T-cell (primary cell): ENCODE data around the gene CHID1. TPM values are rescaled to one million over a fixed set of nuclear protein-coding genes. Genes with fewer than 3 reads are reported as not detected.

Source experiments
- ATAC-seq, 4 experiments: fragments of 200-7000 bp in 3 of 4; fragments of 150-1000 bp in 1 of 4; cut with Tn5 transposase; replicated peaks in 1 of 4; 1 replicate in 3 of 4; 2 replicates in 1 of 4; pipeline ENCODE4 v1.10.0; 2021; ENCODE audit warnings: moderate library complexity in 3 of 4, mild to moderate bottlenecking in 2 of 4, moderate number of reproducible peaks in 1 of 4
- CTCF ChIA-PET, 2 donors: fragments of 300-600 bp; sonication (Branson Sonifier 250); formaldehyde crosslinking; loops; one replicate each; lab custom pipeline; 2022; ENCODE audit warnings: antibody characterized with exemption in 2 of 2; lab: Charles Lee
- POLR2A ChIA-PET, 2 donors: fragments of 300-600 bp; sonication (Branson Sonifier 250); formaldehyde crosslinking; loops; one replicate each; lab custom pipeline; 2022; ENCODE audit warnings: antibody characterized with exemption in 2 of 2; lab: Charles Lee
- DNase-seq, 35 experiments: peaks; one replicate each; pipeline versions ENCODE4 v3.0.0 to v3.0.0-alpha.2; 2013 to 2023
- H3K27ac ChIP-seq: one replicate; pipeline ENCODE4 v1.5.1; 2013; ENCODE audit warnings: low read length
- H3K27me3 ChIP-seq, 2 experiments: replicated peaks in 1 of 2; 1 replicate in 1 of 2; 2 replicates in 1 of 2; pipeline versions ENCODE4 v1.6.1 to v1.7.0; 2013; ENCODE audit warnings: low read length in 1 of 2, mixed read lengths in 1 of 2; ENCODE audit not compliant: control insufficient read depth in 2 of 2, insufficient read depth in 2 of 2; ENCODE audit errors: extremely low read depth in 1 of 2
- H3K36me3 ChIP-seq, 2 donors: 1 replicate in 1 of 2; 2 replicates in 1 of 2; pipeline versions ENCODE4 v1.6.1 to v1.7.0; 2013; ENCODE audit warnings: low read length in 1 of 2; ENCODE audit not compliant: control insufficient read depth in 2 of 2, insufficient read depth in 1 of 2; ENCODE audit errors: extremely low read depth in 1 of 2
- H3K4me1 ChIP-seq, 2 experiments: 1 replicate in 1 of 2; 2 replicates in 1 of 2; pipeline versions ENCODE4 v1.6.1 to v1.7.0; 2013; ENCODE audit warnings: low read length in 2 of 2, mixed read lengths in 1 of 2; ENCODE audit not compliant: insufficient read depth in 2 of 2, control insufficient read depth in 1 of 2; ENCODE audit errors: extremely low read depth in 1 of 2
- H3K4me3 ChIP-seq, 2 donors: 1 replicate in 1 of 2; 2 replicates in 1 of 2; pipeline versions ENCODE4 v1.5.1 to v1.7.0; 2013; ENCODE audit warnings: mild to moderate bottlenecking in 2 of 2, low read length in 1 of 2, moderate library complexity in 1 of 2; ENCODE audit not compliant: control insufficient read depth in 1 of 2; ENCODE audit errors: extremely low read depth in 1 of 2
- H3K9me3 ChIP-seq: 2 replicates; pipeline ENCODE4 v1.7.0; 2013
- H3K27ac Mint-ChIP-seq, 2 donors: one replicate each; pipeline ENCODE4 v1.8.0; 2020 to 2021; ENCODE audit warnings: mild to moderate bottlenecking in 2 of 2, mixed read lengths in 2 of 2
- H3K27me3 Mint-ChIP-seq, 2 donors: one replicate each; pipeline ENCODE4 v1.8.0; 2021 to 2022; ENCODE audit warnings: mixed read lengths in 2 of 2
- H3K36me3 Mint-ChIP-seq: one replicate; pipeline ENCODE4 v1.8.0; 2021; ENCODE audit warnings: mixed read lengths
- H3K4me1 Mint-ChIP-seq, 3 donors: one replicate each; pipeline ENCODE4 v1.8.0; 2020 to 2022; ENCODE audit warnings: mixed read lengths in 3 of 3, mild to moderate bottlenecking in 1 of 3
- H3K4me3 Mint-ChIP-seq, 3 donors: one replicate each; pipeline ENCODE4 v1.8.0; 2020 to 2022; ENCODE audit warnings: mild to moderate bottlenecking in 3 of 3, mixed read lengths in 3 of 3, moderate library complexity in 3 of 3
- H3K9me3 Mint-ChIP-seq, 3 donors: one replicate each; pipeline ENCODE4 v1.8.0; 2020 to 2022; ENCODE audit warnings: mixed read lengths in 3 of 3
- WGBS: methylation state at CpG from one replicate; pipeline ENCODE4 v1.1.5; 2013; ENCODE audit warnings: missing lambda C conversion rate; ENCODE audit not compliant: insufficient coverage; 5-methylcytosine and 5-hydroxymethylcytosine counted together
- total RNA-seq, 35 experiments: library from RNA in 6 of 35; stranded (reverse) in 6 of 35; fragments of 120-200 nt in 1 of 35; gene quantifications; one replicate each; pipeline versions ENCODE4 v1.2.1 to v1.2.4 and lab custom pipeline; 2013 to 2026

The CHID1 gene
- total RNA-seq, 5 donors from 2014 or later (not counting 1 experiment from before 2014, with no cell fraction given): 39.0 to 68.4 (median 51.2) TPM

GRCh38 chr11:852762-853161 lies 57.8 kb downstream of the CHID1 start:
- peaks cover 3 to 23% of the 10 kb centered on the region in 2 experiments for H3K4me1 ChIP-seq
- peaks cover 0 to 2% of the 10 kb centered on the region in 2 donors for H3K27me3 Mint-ChIP-seq
- ATAC-seq: no peak
- no peak overlapping the region for H3K4me3 Mint-ChIP-seq
- peaks cover 0 to 42% of the 10 kb centered on the region in 2 experiments for H3K27me3 ChIP-seq
- peaks cover 0 to 11% (median 5%) of the 10 kb centered on the region in 3 donors for H3K4me1 Mint-ChIP-seq
- no peak for DNase-seq
- H3K27ac Mint-ChIP-seq: no peak overlapping the region
- ChIA-PET CTCF (no interaction called here), POLR2A (interaction anchor here in 1 of 2 donors (0.6 kb wide), 1 partner anchor 10 kb away, joined by 3 read pairs; the partner anchor contains the start of gene TSPAN4)
- H3K9me3 Mint-ChIP-seq: no peaks in the 10 kb centered on the region
- WGBS: 85% methylated on average over 12 of the region's 15 CpGs
- no peak overlapping the region for H3K27ac ChIP-seq
- H3K36me3 Mint-ChIP-seq: no peaks in the 10 kb centered on the region
- H3K9me3 ChIP-seq: no peaks in the 10 kb centered on the region
- H3K4me3 ChIP-seq: no peak overlapping the region
- H3K36me3 ChIP-seq: no peaks in the 10 kb centered on the region

GRCh38 chr11:850775-851763 lies 59.5 kb downstream of the CHID1 start:
- no peaks in the 10 kb centered on the region for H3K9me3 ChIP-seq
- peaks cover 3 to 18% of the 10 kb centered on the region in 2 experiments for H3K4me1 ChIP-seq
- no peak for ATAC-seq
- no peak overlapping the region for H3K4me3 ChIP-seq
- Mint-ChIP-seq H3K27me3 (peaks cover 0 to 2% of the 10 kb centered on the region in 2 donors), H3K36me3 (no peaks in the 10 kb centered on the region), H3K9me3 (no peaks in the 10 kb centered on the region), H3K4me1 (peaks cover 0 to 8% (median 5%) of the 10 kb centered on the region in 3 donors), H3K27ac (no peak overlapping the region), H3K4me3 (peak overlapping the region; percentile 28 to 49 (median 48))
- 93% methylated on average over 24 of the region's 28 CpGs for WGBS
- no peak for DNase-seq
- H3K27ac ChIP-seq: no peak overlapping the region
- no peaks in the 10 kb centered on the region for H3K36me3 ChIP-seq
- POLR2A ChIA-PET: no interaction called here
- CTCF ChIA-PET: interaction anchor here (0.6 kb wide), 2 partner anchors 194 to 517 kb away, joined by 6 to 8 read pairs; no protein-coding TSS in a partner anchor
- H3K27me3 ChIP-seq: peaks cover 0 to 58% of the 10 kb centered on the region in 2 experiments

- peak overlapping the region; percentile 28 to 49 (median 48) for H3K4me3 Mint-ChIP-seq
- WGBS: 41% methylated on average over 87 of the region's 97 CpGs
- no peaks in the 10 kb centered on the region for H3K9me3 ChIP-seq
- H3K4me3 ChIP-seq: peak overlapping the region in 1 of 2 donors; percentile 35
- no peaks in the 10 kb centered on the region for H3K9me3 Mint-ChIP-seq
- peaks cover 0 to 2% of the 10 kb centered on the region in 2 donors for H3K27me3 Mint-ChIP-seq
- no peak overlapping the region for H3K27ac ChIP-seq
- no peaks in the 10 kb centered on the region for H3K36me3 Mint-ChIP-seq
- DNase-seq (no peak), ATAC-seq (peak in 3 of 4 experiments; percentile 10 to 22 (median 15))
- no peak overlapping the region for H3K27ac Mint-ChIP-seq
- ChIA-PET POLR2A (no interaction called here), CTCF (no interaction called here)
- no peaks in the 10 kb centered on the region for H3K36me3 ChIP-seq
- peaks cover 0 to 62% of the 10 kb centered on the region in 2 experiments for H3K27me3 ChIP-seq
- H3K4me1 Mint-ChIP-seq: peaks cover 0 to 8% (median 5%) of the 10 kb centered on the region in 3 donors
- H3K4me1 ChIP-seq: peaks cover 3 to 18% of the 10 kb centered on the region in 2 experiments
Observed at GRCh38 chr11:849951-850774, 60.4 kb downstream of the CHID1 start.

GRCh38 chr11:849104-849824 lies 61.3 kb downstream of the CHID1 start:
- peaks cover 0 to 2% of the 10 kb centered on the region in 2 donors for H3K27me3 Mint-ChIP-seq
- peak overlapping the region; percentile 35 to 74 for H3K4me3 ChIP-seq
- POLR2A ChIA-PET: no interaction called here
- no peaks in the 10 kb centered on the region for H3K9me3 Mint-ChIP-seq
- ATAC-seq (peak; percentile 24 to 66 (median 28)), DNase-seq (peak in 6 of 35 experiments; percentile 25 to 48 (median 32))
- H3K4me1 ChIP-seq: peaks cover 6 to 27% of the 10 kb centered on the region in 2 experiments
- CTCF ChIA-PET: interaction anchor here (0.6 to 1.5 kb wide), 3 partner anchors 189 to 279 kb away, joined by 3 to 5 read pairs (median 3); no protein-coding TSS in a partner anchor
- H3K36me3 Mint-ChIP-seq: no peaks in the 10 kb centered on the region
- peaks cover 5 to 11% (median 6%) of the 10 kb centered on the region in 3 donors for H3K4me1 Mint-ChIP-seq
- H3K27ac Mint-ChIP-seq: no peak overlapping the region
- H3K9me3 ChIP-seq: no peaks in the 10 kb centered on the region
- H3K4me3 Mint-ChIP-seq: peak overlapping the region; percentile 68 to 73 (median 73)
- peaks cover 0 to 70% of the 10 kb centered on the region in 2 experiments for H3K27me3 ChIP-seq
- under 1% methylated on average over 50 of the region's 71 CpGs for WGBS
- H3K36me3 ChIP-seq: no peaks in the 10 kb centered on the region
- H3K27ac ChIP-seq: no peak overlapping the region

GRCh38 chr11:848380-848931 lies 62.2 kb downstream of the CHID1 start:
- H3K9me3 Mint-ChIP-seq: no peaks in the 10 kb centered on the region
- peaks cover 0 to 78% of the 10 kb centered on the region in 2 experiments for H3K27me3 ChIP-seq
- peak in 34 of 35 experiments; percentile 16 to 76 (median 54) for DNase-seq
- no peaks in the 10 kb centered on the region for H3K36me3 Mint-ChIP-seq
- H3K4me1 Mint-ChIP-seq: peaks cover 6 to 18% (median 11%) of the 10 kb centered on the region in 3 donors
- POLR2A ChIA-PET: no interaction called here
- peaks cover 12 to 35% of the 10 kb centered on the region in 2 experiments for H3K4me1 ChIP-seq
- H3K27me3 Mint-ChIP-seq: peaks cover 0 to 2% of the 10 kb centered on the region in 2 donors
- H3K27ac ChIP-seq: no peak overlapping the region
- H3K4me3 Mint-ChIP-seq: peak overlapping the region; percentile 49 to 73 (median 53)
- H3K9me3 ChIP-seq: no peaks in the 10 kb centered on the region
- H3K27ac Mint-ChIP-seq: no peak overlapping the region
- no peaks in the 10 kb centered on the region for H3K36me3 ChIP-seq
- WGBS: 27% methylated on average over 14 of the region's 14 CpGs
- no peak overlapping the region for H3K4me3 ChIP-seq
- CTCF ChIA-PET: interaction anchor here (0.6 to 1.5 kb wide), 4 partner anchors 190 to 278 kb away, joined by 3 to 5 read pairs (median 3); no protein-coding TSS in a partner anchor
- peak; percentile 65 to 76 (median 68) for ATAC-seq
